DOHH2 (cell line): ENCODE data around the gene TCF3.

Experiments used
- H3F3A ChIP-seq: fragments of 200-600 bp; sonication (generic), shearing (Covaris generic); 2 replicates; pipeline ENCODE4 v1.6.0; 2016; ENCODE audit warnings: antibody characterized with exemption, mild to moderate bottlenecking; ENCODE audit not compliant: control insufficient read depth, insufficient read depth
- H3K27ac ChIP-seq: fragments of 200-600 bp; sonication (generic); 2 replicates; pipeline ENCODE4 v1.5.1; 2014; ENCODE audit warnings: low read depth, mild to moderate bottlenecking, low read length, moderate library complexity
- H3K27me3 ChIP-seq: fragments of 200-600 bp; sonication (generic); 2 replicates; pipeline ENCODE4 v1.6.1; 2014; ENCODE audit warnings: mild to moderate bottlenecking, low read length, mixed read lengths; ENCODE audit not compliant: control insufficient read depth
- H3K36me3 ChIP-seq: fragments of 200-600 bp; sonication (generic); 2 replicates; pipeline ENCODE4 v1.6.1; 2014; ENCODE audit warnings: mild to moderate bottlenecking, low read length, moderate library complexity, mixed read lengths; ENCODE audit not compliant: control insufficient read depth
- H3K4me1 ChIP-seq: fragments of 200-600 bp; sonication (generic); 2 replicates; pipeline ENCODE4 v1.6.1; 2014; ENCODE audit warnings: mild to moderate bottlenecking, low read length, mixed read lengths; ENCODE audit not compliant: control insufficient read depth
- H3K4me2 ChIP-seq: fragments of 200-600 bp; sonication (generic); 2 replicates; pipeline ENCODE4 v1.6.0; 2014; ENCODE audit warnings: mild to moderate bottlenecking, low read length, moderate library complexity
- H3K4me3 ChIP-seq: fragments of 200-600 bp; sonication (generic); 2 replicates; pipeline ENCODE4 v1.5.1; 2014; ENCODE audit warnings: mild to moderate bottlenecking, low read length, mixed read lengths
- H3K79me2 ChIP-seq: fragments of 200-600 bp; sonication (generic); 2 replicates; pipeline ENCODE4 v1.6.1; 2014; ENCODE audit warnings: mild to moderate bottlenecking, low read length, mixed read lengths; ENCODE audit not compliant: control insufficient read depth
- H3K9me2 ChIP-seq: fragments of 200-600 bp; sonication (generic); replicated peaks from 2 replicates; pipeline ENCODE4 v1.6.1; 2014; ENCODE audit warnings: mild to moderate bottlenecking, low read length, mixed read lengths; ENCODE audit not compliant: control insufficient read depth
- H3K9me3 ChIP-seq: fragments of 200-600 bp; sonication (generic); 2 replicates; pipeline ENCODE4 v1.6.1; 2014; ENCODE audit warnings: antibody characterized with exemption, low read length, mixed read lengths; ENCODE audit not compliant: control insufficient read depth, insufficient read depth
- H4K20me1 ChIP-seq: fragments of 200-600 bp; sonication (generic); 2 replicates; pipeline ENCODE4 v1.6.0; 2014; ENCODE audit warnings: low read depth, mild to moderate bottlenecking, antibody characterized with exemption, low read length, moderate library complexity; ENCODE audit not compliant: control insufficient read depth, insufficient read depth
- EZH2phosphoT487 ChIP-seq: fragments of 200-600 bp; sonication (generic); IDR thresholded peaks from 2 replicates; pipeline ENCODE4 v1.6.1; 2017; ENCODE audit warnings: borderline replicate concordance, mild to moderate bottlenecking, antibody characterized with exemption, low read length, moderate library complexity, mixed read lengths
- TF ChIP-seq, protein P1 (sequence below): fragments of 200-600 bp; sonication (generic); IDR thresholded peaks from one replicate; pipeline ENCODE4 v1.5.1; 2014; ENCODE audit warnings: antibody characterized with exemption, mild to moderate bottlenecking, low read depth, low read length; ENCODE audit not compliant: poor library complexity, severe bottlenecking

TCF3 gene

DNA sequence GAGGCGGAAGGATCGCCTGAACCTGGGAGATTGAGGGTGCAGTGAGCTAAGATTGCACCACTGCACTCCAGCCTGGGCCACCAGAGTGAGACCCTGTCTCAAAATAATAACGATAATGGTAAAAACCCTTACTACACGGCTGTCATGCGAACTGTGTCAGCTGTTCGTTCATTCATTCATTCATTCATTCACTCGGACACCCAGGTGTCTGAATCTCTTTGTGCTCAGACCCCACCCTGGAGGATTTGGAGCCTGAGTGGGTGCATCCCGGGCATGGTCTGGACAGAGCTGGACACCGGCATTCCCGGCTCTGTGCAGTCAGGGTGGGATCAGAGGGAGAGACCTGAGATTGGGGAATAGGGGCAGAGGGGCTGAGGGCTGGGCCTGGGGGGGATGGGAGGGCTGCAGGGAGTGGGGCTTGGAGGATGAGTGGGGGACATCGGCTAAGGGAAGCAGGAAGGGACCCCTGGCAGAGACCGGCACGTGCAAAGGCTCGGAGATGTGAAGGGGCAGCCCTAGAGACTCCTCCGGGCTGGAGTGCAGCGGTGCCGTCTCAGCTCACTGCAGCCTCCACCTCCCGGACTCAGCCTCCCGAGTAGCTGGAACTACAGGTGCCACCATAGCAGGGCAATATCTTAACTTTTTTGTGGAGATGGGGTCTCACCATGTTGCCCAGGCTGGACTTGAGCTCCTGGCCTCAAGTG, 31.6 kb upstream of the TCF3 start:
- no peak overlapping the region for H3K4me2 ChIP-seq
- H3K9me3 ChIP-seq, result no peaks in the 10 kb centered on the region
- peaks cover 8% of the 10 kb centered on the region for H3K27me3 ChIP-seq
- no peaks in the 10 kb centered on the region for H3K79me2 ChIP-seq
- no peaks in the 10 kb centered on the region for H3K9me2 ChIP-seq
- no peak overlapping the region for H3K4me3 ChIP-seq
- no peak overlapping the region for H3K27ac ChIP-seq
- H3K4me1 ChIP-seq, result no peaks in the 10 kb centered on the region
- no peaks in the 10 kb centered on the region for H3K36me3 ChIP-seq
- no peaks in the 10 kb centered on the region for H4K20me1 ChIP-seq
- TF ChIP-seq, protein P1, sequence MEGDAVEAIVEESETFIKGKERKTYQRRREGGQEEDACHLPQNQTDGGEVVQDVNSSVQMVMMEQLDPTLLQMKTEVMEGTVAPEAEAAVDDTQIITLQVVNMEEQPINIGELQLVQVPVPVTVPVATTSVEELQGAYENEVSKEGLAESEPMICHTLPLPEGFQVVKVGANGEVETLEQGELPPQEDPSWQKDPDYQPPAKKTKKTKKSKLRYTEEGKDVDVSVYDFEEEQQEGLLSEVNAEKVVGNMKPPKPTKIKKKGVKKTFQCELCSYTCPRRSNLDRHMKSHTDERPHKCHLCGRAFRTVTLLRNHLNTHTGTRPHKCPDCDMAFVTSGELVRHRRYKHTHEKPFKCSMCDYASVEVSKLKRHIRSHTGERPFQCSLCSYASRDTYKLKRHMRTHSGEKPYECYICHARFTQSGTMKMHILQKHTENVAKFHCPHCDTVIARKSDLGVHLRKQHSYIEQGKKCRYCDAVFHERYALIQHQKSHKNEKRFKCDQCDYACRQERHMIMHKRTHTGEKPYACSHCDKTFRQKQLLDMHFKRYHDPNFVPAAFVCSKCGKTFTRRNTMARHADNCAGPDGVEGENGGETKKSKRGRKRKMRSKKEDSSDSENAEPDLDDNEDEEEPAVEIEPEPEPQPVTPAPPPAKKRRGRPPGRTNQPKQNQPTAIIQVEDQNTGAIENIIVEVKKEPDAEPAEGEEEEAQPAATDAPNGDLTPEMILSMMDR, result no peak
- no peak for TF ChIP-seq EZH2phosphoT487
- no peaks in the 10 kb centered on the region for H3F3A ChIP-seq

DNA sequence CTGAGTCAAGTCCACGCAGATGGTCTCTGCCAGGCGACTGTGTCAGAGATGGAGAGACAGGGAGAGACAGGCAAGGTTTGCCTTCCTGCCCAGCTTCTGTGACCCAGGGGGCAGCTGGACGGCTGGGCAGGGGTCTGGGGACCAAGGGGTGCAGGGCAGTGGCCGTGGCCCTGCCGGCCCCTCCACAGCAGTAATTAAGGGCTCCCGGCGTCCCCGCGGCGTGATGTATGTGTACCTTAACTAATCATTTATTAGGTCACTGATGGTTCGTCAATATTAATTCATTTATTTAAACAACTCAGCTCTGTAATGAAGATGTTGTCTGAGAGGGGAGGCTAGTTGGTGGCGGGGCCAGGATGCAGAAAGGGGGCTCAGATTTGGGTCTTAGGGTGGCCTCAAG, 28.6 kb upstream of the TCF3 start:
- Histone ChIP-seq H3K36me3 (no peaks in the 10 kb centered on the region), H3K9me2 (no peaks in the 10 kb centered on the region), H3K9me3 (no peaks in the 10 kb centered on the region), H4K20me1 (no peaks in the 10 kb centered on the region), H3K79me2 (no peaks in the 10 kb centered on the region), H3K4me2 (no peak overlapping the region), H3F3A (no peaks in the 10 kb centered on the region), H3K27me3 (peaks cover 8% of the 10 kb centered on the region), H3K27ac (no peak overlapping the region), H3K4me1 (no peaks in the 10 kb centered on the region), H3K4me3 (no peak overlapping the region)
- TF ChIP-seq, protein P1, result no peak
- no peak for TF ChIP-seq EZH2phosphoT487

DNA sequence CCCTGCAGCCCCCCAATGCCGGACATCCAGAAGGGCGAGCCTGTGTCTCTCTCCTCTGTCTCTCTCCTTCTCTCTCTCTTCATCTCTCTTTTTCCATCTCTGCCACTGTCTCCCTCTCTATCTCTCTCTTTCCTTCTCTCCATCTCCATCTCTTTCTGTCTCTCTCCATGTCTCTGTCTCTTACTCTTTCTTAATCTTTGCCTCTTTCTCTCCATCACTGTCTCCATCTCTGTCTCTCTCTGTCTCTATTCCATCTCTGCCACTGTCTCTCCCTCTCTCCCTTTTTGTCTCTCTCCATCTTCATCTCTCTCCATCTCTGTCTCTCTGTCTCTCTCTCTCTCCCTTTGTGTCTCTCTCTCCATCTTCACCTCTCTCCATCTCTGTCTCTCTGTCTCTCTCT, 25.7 kb upstream of the TCF3 start:
- no peaks in the 10 kb centered on the region for H3K36me3 ChIP-seq
- no peaks in the 10 kb centered on the region for H4K20me1 ChIP-seq
- H3K4me2 ChIP-seq, result no peak overlapping the region
- TF ChIP-seq, protein P1, result no peak
- TF ChIP-seq EZH2phosphoT487, result no peak
- no peak overlapping the region for H3K4me3 ChIP-seq
- peaks cover under 1% of the 10 kb centered on the region; the same call in 1 of the 2 replicates for H3K4me1 ChIP-seq
- H3K9me2 ChIP-seq, result no peaks in the 10 kb centered on the region
- no peak overlapping the region for H3K27ac ChIP-seq
- peaks cover 5% of the 10 kb centered on the region for H3K27me3 ChIP-seq
- no peaks in the 10 kb centered on the region for H3F3A ChIP-seq
- no peaks in the 10 kb centered on the region for H3K79me2 ChIP-seq
- no peaks in the 10 kb centered on the region for H3K9me3 ChIP-seq
